Measurements from ENCODE around the gene MRPL42. TPM values are rescaled to one million over a fixed set of nuclear protein-coding genes. Genes with fewer than 3 reads are reported as not detected.
A peak's percentile ranks its signal among the peaks of the same experiment; 100 is the strongest.

MRPL42 gene
- total RNA-seq, 1 experiment from 2014 or later: 121 TPM

DNA sequence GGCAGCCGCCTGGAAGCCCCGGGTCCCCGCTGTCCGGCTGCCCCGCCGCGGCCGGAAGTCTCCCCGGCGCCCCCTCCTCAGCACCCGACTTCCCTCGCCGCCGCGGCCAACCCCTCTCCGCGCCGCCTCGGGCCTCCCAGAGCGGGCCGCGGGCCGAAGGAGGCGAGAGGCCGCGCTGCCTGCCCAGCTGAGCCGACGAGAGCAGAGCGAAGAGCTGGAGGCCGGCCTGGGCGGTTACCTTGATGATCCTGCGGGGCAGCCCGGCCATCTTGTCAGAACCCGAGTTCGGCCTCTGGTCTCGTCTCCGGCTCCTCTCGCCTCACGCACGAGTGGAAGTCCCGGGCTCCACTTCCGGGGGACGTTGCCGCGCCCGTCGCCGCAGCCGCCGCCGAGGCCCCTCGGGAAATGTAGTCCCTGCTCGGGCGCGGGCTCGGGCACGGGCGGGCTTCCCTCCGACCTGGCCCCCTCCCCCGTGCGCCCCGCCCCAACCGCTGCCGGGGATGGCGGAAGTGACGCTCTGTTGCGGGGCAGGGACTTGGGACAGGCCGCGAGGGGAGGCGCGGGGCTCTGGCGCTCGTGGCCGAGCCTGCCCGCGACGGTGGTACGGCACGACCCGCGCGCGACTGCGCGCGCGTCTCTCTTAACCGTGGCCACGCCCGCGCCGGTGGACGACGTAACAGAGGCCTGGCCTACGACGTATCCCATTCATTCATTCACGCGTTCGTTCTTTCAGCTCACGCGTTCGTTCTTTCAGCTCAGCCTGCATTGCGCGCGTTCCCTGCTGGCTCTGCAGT is 25.5 kb upstream of the MRPL42 start, which contains the start of gene UBE2N (continued):
- TF ChIP-seq, protein P1, sequence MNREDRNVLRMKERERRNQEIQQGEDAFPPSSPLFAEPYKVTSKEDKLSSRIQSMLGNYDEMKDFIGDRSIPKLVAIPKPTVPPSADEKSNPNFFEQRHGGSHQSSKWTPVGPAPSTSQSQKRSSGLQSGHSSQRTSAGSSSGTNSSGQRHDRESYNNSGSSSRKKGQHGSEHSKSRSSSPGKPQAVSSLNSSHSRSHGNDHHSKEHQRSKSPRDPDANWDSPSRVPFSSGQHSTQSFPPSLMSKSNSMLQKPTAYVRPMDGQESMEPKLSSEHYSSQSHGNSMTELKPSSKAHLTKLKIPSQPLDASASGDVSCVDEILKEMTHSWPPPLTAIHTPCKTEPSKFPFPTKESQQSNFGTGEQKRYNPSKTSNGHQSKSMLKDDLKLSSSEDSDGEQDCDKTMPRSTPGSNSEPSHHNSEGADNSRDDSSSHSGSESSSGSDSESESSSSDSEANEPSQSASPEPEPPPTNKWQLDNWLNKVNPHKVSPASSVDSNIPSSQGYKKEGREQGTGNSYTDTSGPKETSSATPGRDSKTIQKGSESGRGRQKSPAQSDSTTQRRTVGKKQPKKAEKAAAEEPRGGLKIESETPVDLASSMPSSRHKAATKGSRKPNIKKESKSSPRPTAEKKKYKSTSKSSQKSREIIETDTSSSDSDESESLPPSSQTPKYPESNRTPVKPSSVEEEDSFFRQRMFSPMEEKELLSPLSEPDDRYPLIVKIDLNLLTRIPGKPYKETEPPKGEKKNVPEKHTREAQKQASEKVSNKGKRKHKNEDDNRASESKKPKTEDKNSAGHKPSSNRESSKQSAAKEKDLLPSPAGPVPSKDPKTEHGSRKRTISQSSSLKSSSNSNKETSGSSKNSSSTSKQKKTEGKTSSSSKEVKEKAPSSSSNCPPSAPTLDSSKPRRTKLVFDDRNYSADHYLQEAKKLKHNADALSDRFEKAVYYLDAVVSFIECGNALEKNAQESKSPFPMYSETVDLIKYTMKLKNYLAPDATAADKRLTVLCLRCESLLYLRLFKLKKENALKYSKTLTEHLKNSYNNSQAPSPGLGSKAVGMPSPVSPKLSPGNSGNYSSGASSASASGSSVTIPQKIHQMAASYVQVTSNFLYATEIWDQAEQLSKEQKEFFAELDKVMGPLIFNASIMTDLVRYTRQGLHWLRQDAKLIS (CRISPR knock-in tag; IDR thresholded peaks at IDR 0.05; ENCODE audit: borderline replicate concordance): no peak
- TF ChIP-seq, protein P2, sequence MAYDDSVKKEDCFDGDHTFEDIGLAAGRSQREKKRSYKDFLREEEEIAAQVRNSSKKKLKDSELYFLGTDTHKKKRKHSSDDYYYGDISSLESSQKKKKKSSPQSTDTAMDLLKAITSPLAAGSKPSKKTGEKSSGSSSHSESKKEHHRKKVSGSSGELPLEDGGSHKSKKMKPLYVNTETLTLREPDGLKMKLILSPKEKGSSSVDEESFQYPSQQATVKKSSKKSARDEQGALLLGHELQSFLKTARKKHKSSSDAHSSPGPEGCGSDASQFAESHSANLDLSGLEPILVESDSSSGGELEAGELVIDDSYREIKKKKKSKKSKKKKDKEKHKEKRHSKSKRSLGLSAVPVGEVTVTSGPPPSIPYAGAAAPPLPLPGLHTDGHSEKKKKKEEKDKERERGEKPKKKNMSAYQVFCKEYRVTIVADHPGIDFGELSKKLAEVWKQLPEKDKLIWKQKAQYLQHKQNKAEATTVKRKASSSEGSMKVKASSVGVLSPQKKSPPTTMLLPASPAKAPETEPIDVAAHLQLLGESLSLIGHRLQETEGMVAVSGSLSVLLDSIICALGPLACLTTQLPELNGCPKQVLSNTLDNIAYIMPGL (CRISPR knock-in tag; IDR thresholded peaks at IDR 0.05): peak; percentile 75
- TF ChIP-seq GABPB1 (CRISPR knock-in tag; IDR thresholded peaks at IDR 0.05) (peak; percentile 45), NFATC4 (CRISPR knock-in tag; IDR thresholded peaks at IDR 0.05) (no peak), FOXP1 (CRISPR knock-in tag; IDR thresholded peaks at IDR 0.05; ENCODE audit: borderline replicate concordance) (no peak; the same call in 1 of the 2 replicates), SMAD4 (CRISPR knock-in tag; IDR thresholded peaks at IDR 0.05) (no peak), ZNF121 (CRISPR knock-in tag; IDR thresholded peaks at IDR 0.05) (no peak), OVOL2 (CRISPR knock-in tag; IDR thresholded peaks at IDR 0.05; ENCODE audit: borderline replicate concordance) (no peak)
- TF ChIP-seq, protein P3, sequence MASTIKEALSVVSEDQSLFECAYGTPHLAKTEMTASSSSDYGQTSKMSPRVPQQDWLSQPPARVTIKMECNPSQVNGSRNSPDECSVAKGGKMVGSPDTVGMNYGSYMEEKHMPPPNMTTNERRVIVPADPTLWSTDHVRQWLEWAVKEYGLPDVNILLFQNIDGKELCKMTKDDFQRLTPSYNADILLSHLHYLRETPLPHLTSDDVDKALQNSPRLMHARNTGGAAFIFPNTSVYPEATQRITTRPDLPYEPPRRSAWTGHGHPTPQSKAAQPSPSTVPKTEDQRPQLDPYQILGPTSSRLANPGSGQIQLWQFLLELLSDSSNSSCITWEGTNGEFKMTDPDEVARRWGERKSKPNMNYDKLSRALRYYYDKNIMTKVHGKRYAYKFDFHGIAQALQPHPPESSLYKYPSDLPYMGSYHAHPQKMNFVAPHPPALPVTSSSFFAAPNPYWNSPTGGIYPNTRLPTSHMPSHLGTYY (CRISPR knock-in tag; IDR thresholded peaks at IDR 0.05): no peak
- TF ChIP-seq, protein P4, sequence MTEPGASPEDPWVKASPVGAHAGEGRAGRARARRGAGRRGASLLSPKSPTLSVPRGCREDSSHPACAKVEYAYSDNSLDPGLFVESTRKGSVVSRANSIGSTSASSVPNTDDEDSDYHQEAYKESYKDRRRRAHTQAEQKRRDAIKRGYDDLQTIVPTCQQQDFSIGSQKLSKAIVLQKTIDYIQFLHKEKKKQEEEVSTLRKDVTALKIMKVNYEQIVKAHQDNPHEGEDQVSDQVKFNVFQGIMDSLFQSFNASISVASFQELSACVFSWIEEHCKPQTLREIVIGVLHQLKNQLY (CRISPR knock-in tag; IDR thresholded peaks at IDR 0.05): peak; percentile 90; the same call in 1 of the 2 replicates
- TF ChIP-seq, protein P5, sequence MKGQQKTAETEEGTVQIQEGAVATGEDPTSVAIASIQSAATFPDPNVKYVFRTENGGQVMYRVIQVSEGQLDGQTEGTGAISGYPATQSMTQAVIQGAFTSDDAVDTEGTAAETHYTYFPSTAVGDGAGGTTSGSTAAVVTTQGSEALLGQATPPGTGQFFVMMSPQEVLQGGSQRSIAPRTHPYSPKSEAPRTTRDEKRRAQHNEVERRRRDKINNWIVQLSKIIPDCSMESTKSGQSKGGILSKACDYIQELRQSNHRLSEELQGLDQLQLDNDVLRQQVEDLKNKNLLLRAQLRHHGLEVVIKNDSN (CRISPR knock-in tag; IDR thresholded peaks at IDR 0.05): 0 out of 2 replicates have a peak, but pooled peaks have one; percentile 22

DNA sequence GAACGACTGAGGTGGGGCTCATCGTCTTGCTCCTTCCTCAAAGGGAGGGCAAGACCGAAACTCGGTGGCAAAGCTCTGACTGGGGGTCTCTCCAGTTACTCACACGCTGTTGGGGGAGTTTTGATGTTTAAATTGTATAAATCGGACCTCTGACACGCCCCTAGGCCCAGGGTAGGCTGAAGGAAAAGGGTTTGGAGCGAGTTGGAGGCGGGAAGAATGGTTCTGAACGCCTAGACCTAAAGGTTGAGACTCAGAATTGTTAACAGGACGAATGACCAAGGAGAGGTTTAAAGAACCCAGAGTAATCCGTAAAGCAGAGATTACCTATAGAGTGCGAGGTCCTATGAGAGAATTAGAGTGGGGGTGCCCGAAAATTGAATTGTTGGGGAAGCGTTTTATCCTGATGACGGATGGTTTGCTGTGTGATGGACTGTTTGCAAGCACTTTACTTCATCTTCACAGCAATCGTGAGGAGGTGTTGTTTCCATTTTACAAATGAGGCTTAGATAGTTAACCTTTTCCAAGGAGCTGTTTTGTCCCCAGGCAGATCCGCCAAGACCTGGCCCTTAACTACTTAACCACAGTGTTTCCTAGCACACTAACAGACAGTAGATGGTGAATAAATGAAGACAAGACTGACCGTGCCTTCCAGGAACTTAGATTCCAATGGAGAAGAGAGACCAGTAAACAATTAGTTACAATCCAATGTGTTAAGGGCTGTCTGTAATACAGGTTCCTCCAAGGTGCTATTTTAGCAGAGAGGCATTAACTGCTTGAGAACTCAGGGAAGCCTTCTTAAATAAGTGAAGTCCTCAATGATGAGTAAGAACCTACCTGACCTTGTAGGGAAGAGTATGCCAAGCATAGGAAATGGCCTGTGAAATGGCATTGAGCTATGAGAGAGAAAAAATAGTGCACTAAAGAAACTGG is 24.6 kb upstream of the MRPL42 start:
- TF ChIP-seq EMX1 (CRISPR knock-in tag; IDR thresholded peaks at IDR 0.05) (0 out of 2 replicates have a peak, but pooled peaks have one; percentile 61), IRF2 (CRISPR knock-in tag; IDR thresholded peaks at IDR 0.05; ENCODE audit: borderline replicate concordance, low read depth) (no peak)
- no peaks in the 10 kb centered on the region for H3K9me3 Mint-ChIP-seq
- no peaks in the 10 kb centered on the region for H3K27me3 Mint-ChIP-seq (ENCODE audit: low read depth)
- peak overlapping the region; percentile 99 for H3K27ac Mint-ChIP-seq
- H3K36me3 Mint-ChIP-seq: no peaks in the 10 kb centered on the region
- POLR2A ChIA-PET: interaction anchor here (0.6 to 1.2 kb wide), 3 partner anchors 24 to 940 kb away, joined by 3 to 4 read pairs (median 3); partner anchors contain the start of gene MRPL42
- peaks cover 42% of the 10 kb centered on the region for H3K4me1 Mint-ChIP-seq
- H3K4me3 Mint-ChIP-seq: peak overlapping the region; percentile 95
- CTCF ChIA-PET: interaction anchor here (1.0 kb wide), 1 partner anchor 24 kb away, joined by 4 read pairs; the partner anchor contains the start of gene MRPL42
- DNase-seq (ENCODE audit: low spot score): no peak
- ATAC-seq: peak; percentile 7
